Breast epithelium (tissue), 3 donors: Measurements from ENCODE around the gene OGFOD1.

Experiments
- CTCF ChIP-seq, 3 donors: fragments of 450-650 bp; IDR thresholded peaks; one replicate each; pipeline ENCODE4 v1.5.1; 2016 to 2017; ENCODE audit warnings: antibody characterized with exemption in 3 of 3, mild to moderate bottlenecking in 3 of 3, moderate library complexity in 3 of 3
- POLR2A ChIP-seq: fragments of 450-650 bp; IDR thresholded peaks from one replicate; pipeline ENCODE4 v1.6.1; 2016; ENCODE audit warnings: antibody characterized with exemption, mild to moderate bottlenecking, moderate library complexity
- POLR2AphosphoS5 ChIP-seq, 3 donors: sonication (generic); formaldehyde crosslinking; IDR thresholded peaks; one replicate each; pipeline ENCODE4 v1.6.1; 2017; ENCODE audit warnings: antibody characterized with exemption in 3 of 3

DNA sequence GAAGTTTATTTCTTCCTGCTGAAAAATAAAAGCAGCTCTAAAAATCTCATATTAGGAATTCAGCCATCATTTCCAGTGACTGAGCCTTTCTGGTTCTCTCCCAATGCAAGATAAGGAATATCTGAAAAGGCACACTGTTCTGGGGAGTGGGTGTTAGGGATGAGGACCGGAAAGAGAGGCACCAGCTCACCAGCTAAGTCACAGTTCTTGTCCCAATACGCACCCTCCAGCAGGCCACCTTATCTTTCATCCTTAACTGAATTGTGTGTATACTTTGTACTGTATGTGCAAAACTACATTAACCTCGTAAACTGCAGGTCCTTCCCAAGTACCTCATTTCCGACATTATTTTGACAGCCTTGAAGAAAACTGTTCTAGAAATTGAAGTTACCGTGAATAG lies 37.0 kb upstream of the OGFOD1 start:
- TF ChIP-seq POLR2A: no peak
- TF ChIP-seq CTCF (IDR thresholded peaks at IDR 0.05): no peak
- no peak for TF ChIP-seq POLR2AphosphoS5 (IDR thresholded peaks at IDR 0.05)
